Heart right ventricle (tissue), 16 donors: Measurements from ENCODE around the gene DCUN1D3. TPM values are rescaled to one million over a fixed set of nuclear protein-coding genes. Genes with fewer than 3 reads are reported as not detected.
"Not testable (repeated sequence)": the region's sequence is repeated elsewhere in the genome, so short reads cannot be mapped to it uniquely, and the experiment has no call there.

Experiments used
- ATAC-seq, 8 donors: fragments of 200-7000 bp; cut with Tn5 transposase; one replicate each; pipeline ENCODE4 v1.9.1; 2020; ENCODE audit warnings: mild to moderate bottlenecking in 8 of 8, moderate library complexity in 8 of 8, moderate number of reproducible peaks in 1 of 8
- DNase-seq, 2 donors: peaks; one replicate each; pipeline ENCODE4 v3.0.0-alpha.2; 2020
- H3K27ac ChIP-seq, 10 donors: fragments of 200-600 bp; sonication (generic) in 2 of 10; one replicate each; pipeline versions ENCODE4 v1.5.0 to v1.8.0; 2020 to 2022; ENCODE audit warnings: mild to moderate bottlenecking in 3 of 10
- H3K27me3 ChIP-seq, 7 donors: fragments of 200-600 bp; one replicate each; pipeline ENCODE4 v1.8.0; 2021 to 2022; ENCODE audit warnings: mild to moderate bottlenecking in 2 of 7
- H3K36me3 ChIP-seq, 9 donors: fragments of 200-600 bp; sonication (generic) in 1 of 9; one replicate each; pipeline versions ENCODE4 v1.5.0 to v1.8.0; 2020 to 2022; ENCODE audit warnings: mild to moderate bottlenecking in 2 of 9
- H3K4me1 ChIP-seq, 9 donors: fragments of 200-600 bp; sonication (generic) in 1 of 9; one replicate each; pipeline versions ENCODE4 v1.5.0 to v1.8.0; 2020 to 2022; ENCODE audit warnings: mild to moderate bottlenecking in 4 of 9
- H3K4me3 ChIP-seq, 10 donors: fragments of 200-600 bp; sonication (generic) in 2 of 10; one replicate each; pipeline versions ENCODE4 v1.5.0 to v1.8.0; 2020 to 2022; ENCODE audit warnings: mild to moderate bottlenecking in 7 of 10, moderate library complexity in 2 of 10
- H3K9me3 ChIP-seq, 11 donors: fragments of 200-600 bp in 10 of 11; sonication (generic) in 2 of 11; one replicate each; pipeline versions ENCODE4 v1.5.0 to v1.8.0; 2013 to 2022; ENCODE audit warnings: mild to moderate bottlenecking in 2 of 11, control low read depth in 1 of 11, moderate library complexity in 1 of 11
- WGBS, 2 donors: extraction: QIAGEN DNeasy Blood & Tissue Kit; methylation state at CpG; one replicate each; pipeline ENCODE4 v1.1.7; 2013; ENCODE audit warnings: inconsistent platforms in 1 of 2; 5-methylcytosine and 5-hydroxymethylcytosine counted together
- intact Hi-C, 10 donors: fragments of 100-400 bp; cut with DNase I; formaldehyde crosslinking; loops; one replicate each; pipeline versions ENCODE4 v1.11.1 to v1.14.2; 2022
- polyA plus RNA-seq, 2 donors: library from polyadenylated mRNA; stranded (reverse); fragments of 200-250 nt; gene quantifications; one replicate each; pipeline ENCODE4 v1.2.3, GENCODE V29; 2013
- total RNA-seq, 10 donors: library from RNA; stranded (reverse); fragmentation: NEBNext Ultra II Directional in 3 of 10; extraction: Animal tissue kit (Norgen Biotek cat#: 25700) in 3 of 10; gene quantifications; one replicate each; pipeline versions ENCODE4 v1.2.1 to v1.2.4, GENCODE V29; 2021 to 2023
- TF ChIP-seq, protein P1 (sequence below), 9 donors: fragments of 200-600 bp; sonication (generic) in 2 of 9; IDR thresholded peaks; one replicate each; pipeline versions ENCODE4 v1.5.0 to v1.8.0; 2021 to 2022; ENCODE audit warnings: antibody characterized with exemption in 9 of 9, mild to moderate bottlenecking in 5 of 9, moderate library complexity in 1 of 9
- donor health status: Arrhythmogenic right ventricular cardiomyopathy.
- donor health status: ischemic (EF 13 %, LVEDD 7.1; RV severe dilation, severe dysfunction).
- donor health status: healthy with polysubstance abuse.
- donor health status: DM: no; HTN: yes; CAD: no.
- donor health status: DM: no; HTN: no; CAD: no.
- donor health status: ischemic (EF 25% LVEDD 6.9; RV normal size, moderate dysfunction).
- donor health status: ischemic (EF 25% LVEDD 5.7; RV mildly dilated, moderate dysfunction).
- donor health status: healthy.
- donor health status: DM: yes; HTN: yes; CAD: no.
- donor health status: Ischemic cardiomyopathy.
- donor health status: ischemic (EF 35%, LVEDD 5.7; RV mildly dilated, moderate dysfunction).
- donor health status: nonischemic (EF 11% LVEDD 7.7; RV severe dilation, severe dysfunction).
- donor health status: DM: yes; HTN: yes; CAD: no.
- donor health status: PGD.
- donor health status: ischemic (EF 29% LVEDD 5.4; RV normal size, mild dysfunction).
- donor health status: nonischemic (EF 23%, LVEDD 6.1; RV moderate dilation, normal function).

The DCUN1D3 gene
- total and polyA plus RNA-seq, 12 donors: 3.4 to 32.6 (median 9.4) TPM

- Histone ChIP-seq H3K36me3 (no peaks in the 10 kb centered on the region), H3K9me3 (no peaks in the 10 kb centered on the region), H3K4me1 (peaks cover 0 to 20% (median 0%) of the 10 kb centered on the region in 9 donors), H3K4me3 (no peak overlapping the region), H3K27me3 (no peaks in the 10 kb centered on the region), H3K27ac (no peak overlapping the region)
- 76 to 77% methylated on average over 8 of the region's 8 CpGs for WGBS, 2 donors
- ATAC-seq (no peak), DNase-seq (no peak)
- TF ChIP-seq, protein P1, sequence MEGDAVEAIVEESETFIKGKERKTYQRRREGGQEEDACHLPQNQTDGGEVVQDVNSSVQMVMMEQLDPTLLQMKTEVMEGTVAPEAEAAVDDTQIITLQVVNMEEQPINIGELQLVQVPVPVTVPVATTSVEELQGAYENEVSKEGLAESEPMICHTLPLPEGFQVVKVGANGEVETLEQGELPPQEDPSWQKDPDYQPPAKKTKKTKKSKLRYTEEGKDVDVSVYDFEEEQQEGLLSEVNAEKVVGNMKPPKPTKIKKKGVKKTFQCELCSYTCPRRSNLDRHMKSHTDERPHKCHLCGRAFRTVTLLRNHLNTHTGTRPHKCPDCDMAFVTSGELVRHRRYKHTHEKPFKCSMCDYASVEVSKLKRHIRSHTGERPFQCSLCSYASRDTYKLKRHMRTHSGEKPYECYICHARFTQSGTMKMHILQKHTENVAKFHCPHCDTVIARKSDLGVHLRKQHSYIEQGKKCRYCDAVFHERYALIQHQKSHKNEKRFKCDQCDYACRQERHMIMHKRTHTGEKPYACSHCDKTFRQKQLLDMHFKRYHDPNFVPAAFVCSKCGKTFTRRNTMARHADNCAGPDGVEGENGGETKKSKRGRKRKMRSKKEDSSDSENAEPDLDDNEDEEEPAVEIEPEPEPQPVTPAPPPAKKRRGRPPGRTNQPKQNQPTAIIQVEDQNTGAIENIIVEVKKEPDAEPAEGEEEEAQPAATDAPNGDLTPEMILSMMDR (IDR thresholded peaks at IDR 0.05): no peak
- intact Hi-C loops: no loop called here
Observed at GRCh38 chr16:20946015-20946629, 46.0 kb upstream of the DCUN1D3 start.

- H3K36me3 ChIP-seq, DNase-seq, H3K27me3 ChIP-seq, intact Hi-C loops, H3K27ac ChIP-seq, H3K4me3 ChIP-seq, H3K9me3 ChIP-seq, ATAC-seq: not testable (repeated sequence)
- 92 to 96% methylated on average over 11 of the region's 11 CpGs for WGBS, 2 donors
- peaks cover 0 to 21% (median 0%) of the 10 kb centered on the region in 9 donors for H3K4me1 ChIP-seq
Observed at GRCh38 chr16:20945575-20945875, 45.4 kb upstream of the DCUN1D3 start.

DNA sequence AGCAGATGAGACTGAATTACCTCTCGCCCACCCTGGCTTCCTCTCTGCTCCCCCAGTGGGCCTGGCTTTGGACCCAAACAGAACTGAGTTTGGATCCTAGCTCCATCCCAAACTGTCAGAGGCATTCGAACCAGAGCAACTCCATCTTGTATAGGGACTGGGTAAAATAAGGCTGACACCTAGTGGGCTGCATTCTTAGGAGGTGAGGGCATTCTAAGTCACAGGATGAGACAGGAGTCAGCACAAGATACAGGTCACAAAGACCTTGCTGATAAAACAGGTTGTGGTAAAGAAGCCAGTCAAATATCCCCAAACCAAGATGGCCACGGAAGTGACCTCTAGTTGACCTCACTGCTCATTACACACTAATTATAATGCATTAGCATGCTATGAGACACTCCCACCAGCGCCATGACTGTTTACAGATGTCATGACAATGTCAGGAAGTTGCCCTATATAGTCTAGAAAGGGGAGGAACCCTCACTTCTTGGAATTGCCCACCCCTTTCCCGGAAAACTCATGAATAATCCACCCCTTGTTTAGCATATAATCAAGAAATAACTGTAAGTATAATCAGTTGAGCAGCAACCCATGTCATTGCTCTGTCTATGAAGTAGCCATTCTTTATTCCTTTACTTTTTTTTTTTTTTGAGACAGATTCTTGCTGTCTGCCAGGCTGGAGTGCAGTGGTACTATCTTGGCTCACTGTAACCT lies 44.9 kb upstream of the DCUN1D3 start:
- intact Hi-C loops: no loop called here
- Histone ChIP-seq H3K9me3 (no peaks in the 10 kb centered on the region), H3K36me3 (no peaks in the 10 kb centered on the region), H3K27ac (no peak overlapping the region), H3K27me3 (no peaks in the 10 kb centered on the region), H3K4me3 (no peak overlapping the region), H3K4me1 (peaks cover 0 to 21% (median 0%) of the 10 kb centered on the region in 9 donors)
- TF ChIP-seq, protein P1 (IDR thresholded peaks at IDR 0.05): peak in 3 of 9 donors; percentile 24 to 29 (median 27)
- no peak for DNase-seq
- peak in 1 of 8 donors; percentile 34 for ATAC-seq
- 86 to 87% methylated on average over 5 of the region's 5 CpGs for WGBS, 2 donors

GRCh38 chr16:20942256-20942655 lies 42.1 kb upstream of the DCUN1D3 start:
- Histone ChIP-seq H3K4me1 (peaks cover 0 to 21% (median 0%) of the 10 kb centered on the region in 9 donors), H3K27me3 (no peaks in the 10 kb centered on the region), H3K36me3 (no peaks in the 10 kb centered on the region), H3K4me3 (no peak overlapping the region), H3K9me3 (no peaks in the 10 kb centered on the region), H3K27ac (no peak overlapping the region)
- DNase-seq (no peak), ATAC-seq (no peak)
- intact Hi-C loops: no loop called here
- TF ChIP-seq, protein P1 (IDR thresholded peaks at IDR 0.05): no peak
- 79 to 84% methylated on average over 4 of the region's 4 CpGs for WGBS, 2 donors

- H3K4me3 ChIP-seq: no peak overlapping the region
- H3K9me3 ChIP-seq: no peaks in the 10 kb centered on the region
- H3K27ac ChIP-seq: no peak overlapping the region
- no peaks in the 10 kb centered on the region for H3K27me3 ChIP-seq
- H3K4me1 ChIP-seq: peaks cover 0 to 21% (median 0%) of the 10 kb centered on the region in 9 donors
- H3K36me3 ChIP-seq: no peaks in the 10 kb centered on the region
- TF ChIP-seq, protein P1 (IDR thresholded peaks at IDR 0.05): no peak
- DNase-seq: no peak
- no peak for ATAC-seq
- intact Hi-C loops: no loop called here
- WGBS, 2 donors: 97% methylated on average over 6 of the region's 6 CpGs
Observed at GRCh38 chr16:20941636-20941926, 41.4 kb upstream of the DCUN1D3 start.
